Head of caudate nucleus (tissue), 42 donors: Measurements from ENCODE around the gene AQP12A.
"Not testable (repeated sequence)": the region's sequence is repeated elsewhere in the genome, so short reads cannot be mapped to it uniquely, and the experiment has no call there.

Source experiments
- DNase-seq, 42 donors: peaks; one replicate each; pipeline versions ENCODE4 v3.0.0 to v3.0.0-alpha.2; 2020 to 2021; ENCODE audit warnings: mixed read lengths in 7 of 42
- intact Hi-C: fragments of 100-400 bp; cut with DNase I; formaldehyde crosslinking; loops from one replicate; pipeline ENCODE4 v1.15.0; 2022

The AQP12A gene

DNA sequence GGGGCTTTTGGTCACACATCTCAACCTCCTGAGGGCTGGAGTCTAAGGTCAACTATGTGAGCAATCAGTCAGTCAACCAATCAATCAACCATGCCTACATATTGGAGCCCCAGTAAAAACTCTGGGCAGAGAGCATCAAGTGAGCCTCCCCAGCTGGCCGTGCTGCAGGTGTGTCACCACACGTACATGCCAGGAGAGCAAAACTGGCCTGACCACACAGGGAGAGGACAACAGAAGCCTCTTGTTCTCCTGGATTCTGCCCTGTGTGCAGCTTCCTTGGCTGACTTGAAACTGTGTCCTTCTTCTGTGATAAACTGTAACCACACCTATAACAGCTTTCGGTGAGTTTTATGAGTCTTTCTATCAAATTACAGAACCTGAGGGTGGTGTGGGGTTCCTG is 40.5 kb upstream of the AQP12A start:
- peak in 1 of 42 donors; percentile 21 for DNase-seq
- intact Hi-C loops = no loop called here

DNA sequence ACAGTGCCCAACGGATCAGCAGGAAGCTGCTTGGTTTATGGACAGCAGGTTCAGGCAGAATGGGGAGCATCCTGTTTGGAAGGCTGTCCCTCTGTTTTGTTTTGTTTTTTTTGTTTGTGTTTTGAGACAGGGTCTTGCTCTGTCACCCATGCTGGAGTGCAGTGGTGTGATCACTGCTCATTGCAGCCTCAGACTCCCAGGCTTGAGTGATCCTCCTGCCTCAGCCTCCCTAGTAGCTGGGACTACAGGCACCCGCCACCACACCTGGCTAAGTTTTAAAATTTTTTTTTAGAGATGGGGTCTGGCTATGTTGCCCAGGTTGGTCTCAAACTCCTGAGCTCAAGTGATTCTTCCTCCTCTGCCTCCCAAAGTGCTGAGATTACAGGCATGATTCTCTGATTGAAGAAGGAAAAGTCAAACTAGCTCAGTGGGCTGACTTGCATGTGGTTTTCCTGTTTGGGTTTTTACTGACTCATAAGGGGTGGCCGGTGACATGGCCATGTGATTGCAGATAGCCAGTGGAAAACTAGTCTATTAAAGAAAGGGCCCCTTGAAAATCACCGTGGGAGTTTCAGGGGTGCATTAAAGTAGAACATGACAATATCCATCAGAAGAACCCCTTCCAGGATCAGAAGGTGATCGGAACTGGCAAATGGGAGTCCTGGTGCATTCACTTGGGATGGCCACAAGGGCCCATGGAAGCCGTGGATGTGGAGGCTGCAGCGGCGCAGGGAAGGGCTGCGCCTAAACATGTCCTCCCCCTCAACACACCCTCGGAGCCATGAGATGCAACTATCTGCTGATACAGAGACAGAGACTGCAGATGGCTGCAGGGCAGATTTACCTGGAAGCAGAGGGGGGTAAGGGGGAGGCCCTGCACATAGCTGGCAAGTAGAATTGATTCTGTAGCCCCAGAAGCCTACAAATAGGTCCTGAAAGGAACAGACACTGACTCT is 35.5 kb upstream of the AQP12A start:
- intact Hi-C loops = no loop called here
- peak in 3 of 42 donors; percentile 12 to 41 (median 28) for DNase-seq

DNA sequence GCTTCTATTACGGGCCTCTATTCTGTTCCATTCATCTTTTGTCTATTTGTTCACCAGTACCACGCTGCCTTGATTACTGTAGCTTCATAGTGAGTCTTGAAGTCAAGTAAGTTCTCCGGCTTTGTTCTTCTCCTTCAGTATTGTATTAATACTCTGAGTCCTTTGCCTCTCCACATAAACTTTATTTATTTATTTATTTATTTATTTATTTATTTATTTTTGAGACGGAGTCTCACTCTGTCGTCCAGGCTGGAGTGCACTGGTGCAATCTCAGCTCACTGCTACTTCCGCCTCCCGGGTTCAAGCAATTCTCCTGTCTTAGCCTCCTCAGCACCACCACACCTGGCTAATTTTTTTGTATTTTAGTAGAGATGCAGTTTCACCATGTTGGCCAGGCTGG is 31.8 kb upstream of the AQP12A start:
- DNase-seq = peak in 2 of 42 donors; percentile 3 to 7
- intact Hi-C loops = not testable (repeated sequence)

DNA sequence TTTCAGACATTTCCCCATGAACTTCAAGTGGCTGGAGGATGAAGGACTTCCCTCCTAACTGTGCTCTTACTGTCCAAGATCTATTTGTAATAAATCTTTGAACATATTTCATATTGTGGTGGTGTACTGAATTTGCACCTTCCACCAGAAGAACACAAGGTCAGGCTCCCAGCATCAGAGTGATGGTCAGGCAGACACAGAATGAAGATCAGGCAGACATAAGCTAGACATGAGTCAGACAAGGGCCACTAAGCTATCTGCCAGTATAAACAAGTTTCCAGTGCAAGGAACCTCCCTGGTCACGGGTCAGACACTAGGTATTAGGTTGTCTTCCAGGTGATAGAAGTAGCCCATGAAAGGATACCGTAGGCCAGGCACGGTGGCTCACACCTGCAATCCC is 29.0 kb upstream of the AQP12A start:
- DNase-seq = no peak
- intact Hi-C loops = no loop called here

DNA sequence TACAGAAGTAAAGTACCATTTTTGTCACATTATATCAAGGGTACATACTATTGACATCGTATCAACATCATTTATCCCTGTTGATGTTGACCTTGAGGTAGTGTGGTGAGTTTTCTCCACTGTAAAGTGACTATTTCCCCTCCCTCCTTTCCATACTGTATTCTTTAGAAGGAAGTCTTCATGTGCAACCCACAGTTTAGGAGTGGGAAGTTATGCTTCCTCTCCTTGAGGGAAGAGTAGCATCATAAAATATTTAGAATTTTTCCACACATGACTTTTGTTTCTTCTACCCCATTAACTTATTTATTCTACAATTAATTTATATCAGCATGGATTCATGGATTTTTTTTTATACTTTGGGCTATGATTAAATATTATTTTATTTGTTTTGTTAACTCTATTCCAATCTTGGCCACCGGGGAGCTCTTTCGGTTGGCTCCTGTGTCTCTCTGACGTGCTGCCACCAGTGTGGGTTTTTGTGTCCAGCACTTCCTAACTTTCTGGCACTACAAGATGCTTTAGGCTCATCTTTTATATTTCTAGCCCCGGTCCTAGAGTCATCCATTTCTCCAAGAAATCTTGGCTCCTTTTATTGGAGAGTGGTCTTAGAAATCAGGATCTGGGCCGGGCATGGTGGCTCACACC is 28.0 kb upstream of the AQP12A start:
- intact Hi-C loops = no loop called here
- DNase-seq = no peak

DNA sequence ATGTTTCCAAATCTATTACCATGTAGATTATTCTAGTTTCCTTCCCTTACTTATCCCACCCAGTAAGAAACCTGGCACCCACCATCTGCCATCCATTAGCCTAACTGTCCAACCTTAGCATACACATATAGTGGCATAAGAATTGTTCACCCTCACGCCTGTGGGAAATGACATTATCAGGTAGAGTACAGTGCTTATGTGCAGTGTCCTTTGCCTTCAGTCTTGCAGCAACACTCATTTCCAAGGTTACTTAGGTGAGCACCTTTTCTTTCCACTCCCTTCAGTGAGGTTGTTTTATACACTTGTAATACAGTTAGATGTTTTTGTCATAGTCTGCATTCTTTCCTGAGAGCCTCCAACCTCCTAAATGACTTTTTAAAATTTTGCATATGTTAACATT is 27.0 kb upstream of the AQP12A start:
- intact Hi-C loops = no loop called here
- DNase-seq = no peak

DNA sequence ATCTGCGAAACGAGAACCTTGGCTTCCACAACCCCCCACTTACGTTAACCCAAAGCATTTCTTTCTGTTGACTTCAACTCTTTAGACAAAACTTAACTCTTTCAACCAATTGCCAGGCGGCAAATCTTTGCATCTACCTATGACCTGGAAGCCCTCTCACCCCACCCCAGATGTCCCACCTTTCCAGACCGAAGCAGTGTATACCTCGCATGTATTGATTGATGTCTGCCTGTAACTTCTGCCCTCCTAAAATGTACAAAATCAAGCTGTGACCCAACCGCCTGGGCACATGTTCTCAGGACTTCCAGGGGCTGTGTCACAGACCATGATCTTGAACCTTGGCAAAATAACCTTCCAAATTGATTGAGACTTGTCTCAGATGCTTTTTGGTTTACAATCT is 21.3 kb upstream of the AQP12A start:
- DNase-seq = no peak
- intact Hi-C loops = no loop called here

DNA sequence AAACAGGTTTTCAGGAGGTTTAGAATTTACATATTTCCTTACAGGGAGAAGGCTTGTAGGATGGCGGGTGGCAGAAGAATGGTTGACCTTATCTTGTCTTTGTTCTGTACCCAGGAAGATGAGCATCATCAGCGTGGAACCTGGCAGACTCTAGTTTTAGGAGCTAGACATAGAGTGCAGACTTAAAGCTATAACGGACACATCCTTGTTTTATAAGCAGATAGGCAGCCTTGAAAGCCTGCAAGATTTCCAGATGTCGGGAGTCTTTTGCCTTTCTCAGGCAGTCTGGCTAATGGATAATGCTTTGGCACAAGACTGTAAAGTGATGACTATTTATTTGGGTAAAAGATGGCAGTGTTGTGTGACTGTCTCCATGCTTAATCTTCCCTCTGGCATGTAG is 20.7 kb upstream of the AQP12A start:
- intact Hi-C loops = no loop called here
- DNase-seq = no peak

DNA sequence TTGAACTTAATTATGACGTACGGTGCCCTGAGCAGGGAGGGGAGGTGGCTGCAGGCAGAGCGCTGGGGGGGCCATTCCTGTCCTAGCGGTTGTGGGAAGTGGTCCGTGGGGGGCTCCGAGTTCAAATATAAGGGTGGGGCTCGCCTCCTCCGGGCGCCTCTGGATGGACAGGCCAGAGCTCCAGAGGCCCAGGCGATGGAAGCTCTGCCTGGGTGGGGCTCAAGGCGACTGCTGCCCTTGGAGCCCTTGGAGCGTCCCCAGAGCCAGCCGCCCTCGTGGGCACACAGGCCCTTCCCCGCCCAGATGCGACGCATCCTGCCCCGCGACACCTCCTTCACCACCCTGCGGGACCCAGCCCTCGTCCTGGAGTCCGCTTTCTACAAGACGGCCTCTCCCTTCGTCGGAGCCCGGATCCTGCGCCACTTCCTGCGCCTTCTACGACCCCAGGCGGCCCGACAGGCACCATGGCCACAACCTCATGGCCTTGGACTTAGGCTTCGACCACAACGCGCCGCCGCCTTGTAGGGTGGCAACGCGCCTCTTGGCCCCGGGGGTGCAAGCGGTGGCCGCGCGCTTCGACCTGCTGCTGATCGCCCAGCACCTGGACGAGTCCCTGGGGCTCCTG is 19.5 kb upstream of the AQP12A start:
- DNase-seq = no peak
- intact Hi-C loops = no loop called here

DNA sequence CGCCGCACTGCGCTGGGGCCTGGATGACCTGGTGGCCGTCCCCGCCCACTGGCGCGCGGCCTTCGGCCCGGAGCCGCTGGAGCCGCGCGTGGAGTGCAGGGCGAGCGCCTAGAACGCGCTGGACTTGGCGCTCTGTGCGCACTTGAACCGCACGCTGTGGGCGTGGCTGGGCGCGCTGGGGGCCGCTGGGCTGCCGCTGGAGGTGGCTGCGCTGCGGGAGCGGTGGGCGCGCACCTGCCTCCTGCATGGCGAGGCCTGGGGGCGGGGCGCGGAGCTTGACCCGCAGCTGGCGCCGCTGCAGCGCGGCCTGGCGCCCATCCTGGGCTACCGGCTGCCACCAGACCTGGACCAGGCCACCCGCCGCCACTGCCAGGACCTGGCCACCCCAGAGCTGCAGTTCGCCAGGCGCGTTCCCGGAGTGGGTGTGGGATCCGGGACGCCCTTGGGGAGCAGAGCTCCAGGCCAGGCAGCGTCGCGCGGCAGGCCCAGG is 18.9 kb upstream of the AQP12A start:
- intact Hi-C loops = no loop called here
- peak in 2 of 42 donors; percentile 14 to 36 for DNase-seq

DNA sequence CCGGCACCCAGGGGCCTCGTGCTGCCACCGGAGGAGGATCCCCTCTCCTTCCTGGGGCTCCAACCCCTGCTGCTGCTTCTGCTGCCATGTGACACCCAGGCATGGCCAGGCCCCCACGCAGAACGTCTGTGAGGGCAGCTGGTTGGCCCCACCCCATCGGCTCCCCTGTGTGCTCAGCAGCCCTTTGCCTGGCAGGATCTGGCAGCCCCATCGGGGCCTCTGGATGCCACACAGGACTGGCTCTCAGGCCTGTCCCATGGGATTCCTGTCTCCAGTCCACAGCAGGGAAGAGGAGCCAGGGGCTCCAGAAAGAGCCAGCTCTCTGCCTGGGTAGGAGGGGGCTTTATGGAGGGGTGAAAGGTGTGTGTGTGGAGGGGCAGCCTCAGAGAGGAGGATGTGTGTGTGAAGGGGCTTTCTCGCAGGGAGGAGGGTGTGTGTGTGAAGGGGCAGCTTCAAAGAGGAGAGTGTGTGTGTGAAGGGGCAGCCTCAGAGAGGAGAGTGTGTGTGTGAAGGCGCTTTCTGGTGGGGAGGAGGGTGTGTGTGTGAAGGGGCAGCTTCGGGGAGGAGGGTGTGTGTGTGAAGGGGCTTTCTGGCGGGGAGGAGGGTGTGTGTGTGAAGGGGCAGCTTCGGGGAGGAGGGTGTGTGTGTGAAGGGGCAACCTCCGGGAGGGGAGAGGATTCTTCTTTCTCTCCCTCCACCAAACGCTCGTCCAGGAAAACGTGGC is 17.0 kb upstream of the AQP12A start:
- intact Hi-C loops = not testable (repeated sequence)

DNA sequence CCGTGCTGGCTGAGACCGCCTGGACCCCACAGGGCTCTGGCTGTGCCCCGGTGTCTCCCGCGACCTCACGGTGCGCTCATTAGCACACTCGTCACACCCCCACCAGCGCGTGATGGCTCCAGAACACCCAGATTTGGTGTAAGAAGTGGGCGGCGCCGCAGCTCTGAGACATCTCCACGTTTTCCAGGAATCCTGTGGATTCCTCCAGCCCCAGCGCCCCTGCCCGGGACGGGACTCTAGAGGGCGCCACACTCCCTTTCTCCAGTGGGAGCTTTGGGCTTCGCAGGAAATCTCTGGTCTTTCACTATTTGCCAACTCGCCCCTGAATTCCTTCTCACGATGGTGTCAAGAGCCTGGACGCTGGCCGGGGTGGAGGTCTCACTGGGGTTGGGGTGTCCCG is 16.3 kb upstream of the AQP12A start:
- intact Hi-C loops, DNase-seq: not testable (repeated sequence)

More for the DNA sequence above, 17.0 kb upstream of the AQP12A start:
- DNase-seq = not testable (repeated sequence)

DNA sequence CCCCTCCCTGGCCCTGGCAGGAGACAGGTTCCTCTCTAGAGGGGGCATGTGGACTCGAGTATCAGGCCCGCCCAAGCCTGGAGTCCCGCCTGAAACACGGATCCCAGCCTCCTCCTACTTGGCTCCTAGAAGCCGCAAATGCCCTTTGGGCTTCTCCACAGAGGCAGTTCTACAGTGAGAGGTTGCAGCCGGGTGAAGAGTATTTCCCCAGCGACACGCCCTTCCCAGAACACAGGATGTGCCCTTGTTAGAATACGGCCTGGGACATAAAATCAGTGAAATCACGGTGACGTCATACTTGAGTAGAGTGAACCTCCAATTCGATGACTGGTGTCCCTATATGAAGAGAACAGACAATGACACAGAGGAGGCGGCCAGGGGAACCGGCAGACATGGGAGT is 13.6 kb upstream of the AQP12A start:
- intact Hi-C loops, DNase-seq: not testable (repeated sequence)

DNA sequence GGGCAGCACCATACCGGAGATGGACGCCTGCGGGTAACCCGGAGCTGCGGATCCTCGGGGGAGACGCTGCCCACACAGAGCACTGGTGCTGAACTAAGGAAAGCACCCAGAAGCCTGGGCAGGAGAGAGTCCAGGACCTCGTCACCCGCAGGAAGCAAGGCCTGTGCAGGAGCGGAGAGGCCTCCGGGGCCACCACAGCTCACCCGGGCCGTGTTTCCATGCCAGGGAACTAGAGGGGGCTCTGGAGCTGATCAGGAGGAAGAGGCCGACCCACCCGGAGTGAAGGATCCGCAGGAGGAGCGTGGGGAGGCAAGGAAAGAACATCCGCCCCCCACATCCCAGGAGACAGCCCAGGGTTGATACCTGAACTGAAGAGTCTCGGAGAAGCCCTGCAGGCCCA is 12.8 kb upstream of the AQP12A start:
- intact Hi-C loops, DNase-seq: not testable (repeated sequence)

DNA sequence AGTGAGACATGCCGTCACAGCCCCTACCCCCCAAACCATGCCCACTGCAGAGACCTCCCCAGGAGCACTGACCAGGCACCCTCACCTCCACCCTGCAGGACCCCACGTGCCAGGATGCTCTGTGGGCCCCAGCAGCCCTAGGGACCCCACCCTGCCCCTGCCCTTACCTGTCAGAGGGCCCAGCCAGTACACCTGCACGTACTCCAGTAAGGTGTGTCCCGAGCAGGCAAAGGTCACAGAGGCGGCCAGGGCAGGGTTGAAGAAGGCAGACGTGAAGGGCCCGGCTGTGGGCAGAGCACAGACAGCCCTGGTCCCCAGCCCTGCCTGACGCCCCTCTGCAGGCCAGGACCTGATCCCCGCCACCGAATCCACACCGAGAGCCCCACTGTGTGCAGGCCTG is 11.5 kb upstream of the AQP12A start:
- DNase-seq, intact Hi-C loops: not testable (repeated sequence)

DNA sequence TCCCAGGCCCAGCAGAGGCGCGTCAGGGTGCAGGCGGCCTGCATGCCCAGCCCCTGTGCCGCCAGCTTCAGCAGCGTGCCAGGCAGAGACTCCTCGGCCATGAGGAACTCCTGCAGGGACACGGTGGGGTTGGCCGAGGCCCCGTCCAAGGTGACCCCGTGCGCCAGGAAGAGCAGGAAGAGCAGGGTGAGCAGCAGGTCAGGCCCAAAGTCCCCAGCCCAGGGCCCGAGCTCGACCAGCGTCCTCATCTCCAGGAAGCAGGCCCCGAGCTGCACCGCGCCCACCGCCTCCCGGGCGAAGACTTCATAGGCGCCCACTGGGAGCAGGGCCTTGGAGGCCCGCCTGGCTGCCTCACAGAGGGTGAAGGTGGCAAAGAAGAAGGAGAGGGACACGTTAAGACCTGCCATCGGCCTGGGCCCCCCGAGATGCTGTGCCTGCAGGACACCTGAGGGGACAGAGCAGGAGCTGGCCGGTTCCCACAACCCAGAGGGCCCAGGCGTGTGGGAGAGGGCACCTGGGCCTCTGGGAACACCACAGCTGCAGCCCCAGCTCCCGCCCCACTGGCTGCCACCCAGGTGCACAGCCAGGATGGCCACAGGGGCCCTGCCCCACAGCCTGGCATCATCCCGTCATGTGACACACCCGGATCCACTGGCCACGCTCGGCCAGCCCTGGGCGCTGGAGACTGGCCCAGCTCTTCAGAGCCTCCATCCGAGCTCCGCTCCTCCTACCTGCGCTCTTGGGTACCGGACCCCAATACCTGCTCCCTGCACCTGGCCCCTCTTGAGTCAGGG is 9.0 kb upstream of the AQP12A start, which contains the start of gene AQP12B:
TSS of gene AQP12B (minus strand) at position 455 of the 794 bp plus-strand sequence. CDS start at position 407, 48 bp downstream.
- DNase-seq, intact Hi-C loops: not testable (repeated sequence)

DNA sequence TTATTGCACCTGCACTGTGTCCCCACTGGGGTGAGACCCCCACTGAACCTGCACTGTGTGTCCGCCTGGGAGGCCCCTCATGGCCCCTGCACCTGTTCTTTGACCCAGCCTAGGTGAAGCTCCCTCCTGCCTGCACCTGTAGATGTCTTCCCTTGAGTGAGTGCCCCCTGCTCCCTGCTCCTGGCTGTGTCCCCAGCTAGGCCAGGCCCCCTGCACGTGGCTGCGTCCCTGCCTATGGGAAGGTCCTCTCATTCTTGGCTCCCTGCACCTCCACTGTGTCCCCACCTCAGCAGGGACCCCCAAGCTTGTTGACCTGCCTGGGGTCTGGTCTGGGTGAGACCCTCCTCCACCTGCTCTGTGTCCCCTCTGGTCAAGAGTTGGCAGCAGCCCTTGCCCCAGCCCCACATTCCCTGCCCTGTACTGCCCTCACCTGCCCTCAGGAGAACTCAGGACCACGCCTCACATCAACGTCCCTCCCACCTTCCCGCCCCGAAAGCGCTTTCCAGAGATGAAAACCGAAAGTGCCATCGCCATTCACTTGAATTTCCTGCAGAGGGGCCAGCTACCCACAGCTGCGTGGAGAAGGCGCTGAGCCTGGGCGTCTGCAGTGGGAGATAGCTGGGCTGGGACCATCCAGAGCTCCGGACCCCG is 8.2 kb upstream of the AQP12A start:
- intact Hi-C loops, DNase-seq: not testable (repeated sequence)
